Measurements from ENCODE around the gene GRIN3B.

The GRIN3B gene

GRCh38 chr19:1057176-1057855 is 57.1 kb downstream of the GRIN3B start:
- Histone ChIP-seq H3K4me3 (ENCODE audit: control insufficient read depth in 1 of 7, extremely low read depth in 1 of 7, insufficient read depth in 4 of 7, low read depth in 2 of 7, low read length in 6 of 7) (no peak overlapping the region), H3K27me3 (replicated peaks in 2 of 5; ENCODE audit: control insufficient read depth in 4 of 5, insufficient read depth in 5 of 5, low read length in 4 of 5) (no peaks in the 10 kb centered on the region), H3K27ac (ENCODE audit: insufficient read depth in 1 of 2, low read depth in 1 of 2, low read length in 2 of 2, poor library complexity in 1 of 2, severe bottlenecking in 2 of 2) (no peak overlapping the region), H3K4me1 (ENCODE audit: control extremely low read depth in 1 of 4, control insufficient read depth in 4 of 4, insufficient read depth in 4 of 4, low read length in 3 of 4) (no peaks in the 10 kb centered on the region), H3K9me3 (ENCODE audit: control extremely low read depth in 1 of 5, control insufficient read depth in 4 of 5, insufficient read depth in 2 of 5, low read depth in 1 of 5, low read length in 4 of 5) (peaks cover 0 to 40% (median 36%) of the 10 kb centered on the region in 5 experiments), H3K36me3 (ENCODE audit: control insufficient read depth in 4 of 4, insufficient read depth in 4 of 4, low read length in 3 of 4) (peaks cover 0 to 43% (median 28%) of the 10 kb centered on the region in 4 experiments)
- ChIA-PET CTCF (interaction anchor here (1.0 to 1.7 kb wide), 3 partner anchors 8 to 16 kb away, joined by 3 to 11 read pairs (median 3); partner anchors contain the start of gene ARHGAP45), POLR2A (interaction anchor here (0.6 to 1.6 kb wide), 2 partner anchors 20 to 36 kb away, joined by 3 read pairs; partner anchors contain the start of genes RNU6-2 and TMEM259)
- WGBS (ENCODE audit: insufficient coverage): 50% methylated on average over 2 of the region's 3 CpGs
- peak; percentile 75 to 83 (median 82) for DNase-seq

- no peak overlapping the region for H3K4me3 ChIP-seq (ENCODE audit: control insufficient read depth in 1 of 7, extremely low read depth in 1 of 7, insufficient read depth in 4 of 7, low read depth in 2 of 7, low read length in 6 of 7)
- 100% methylated on average over 5 of the region's 5 CpGs for WGBS (ENCODE audit: insufficient coverage)
- POLR2A ChIA-PET: no interaction called here
These were observed 57.9 kb downstream of the GRIN3B start for GRCh38 chr19:1058112-1058511.

More at GRCh38 chr19:1058112-1058511, 57.9 kb downstream of the GRIN3B start:
- no peaks in the 10 kb centered on the region for H3K27me3 ChIP-seq (replicated peaks in 2 of 5; ENCODE audit: control insufficient read depth in 4 of 5, insufficient read depth in 5 of 5, low read length in 4 of 5)
- CTCF ChIA-PET: interaction anchor here (1.5 kb wide), 1 partner anchor 18 kb away, joined by 4 read pairs; no protein-coding TSS in a partner anchor
- H3K27ac ChIP-seq (ENCODE audit: insufficient read depth in 1 of 2, low read depth in 1 of 2, low read length in 2 of 2, poor library complexity in 1 of 2, severe bottlenecking in 2 of 2): no peak overlapping the region
- H3K36me3 ChIP-seq (ENCODE audit: control insufficient read depth in 4 of 4, insufficient read depth in 4 of 4, low read length in 3 of 4): peaks cover 0 to 43% (median 28%) of the 10 kb centered on the region in 4 experiments
- H3K9me3 ChIP-seq (ENCODE audit: control extremely low read depth in 1 of 5, control insufficient read depth in 4 of 5, insufficient read depth in 2 of 5, low read depth in 1 of 5, low read length in 4 of 5): peaks cover 0 to 40% (median 36%) of the 10 kb centered on the region in 5 experiments
- no peak for DNase-seq
- no peaks in the 10 kb centered on the region for H3K4me1 ChIP-seq (ENCODE audit: control extremely low read depth in 1 of 4, control insufficient read depth in 4 of 4, insufficient read depth in 4 of 4, low read length in 3 of 4)
